Body of pancreas (tissue), 4 donors: ENCODE measurements around the gene TKFC. TPM values are rescaled to one million over a fixed set of nuclear protein-coding genes. Genes with fewer than 3 reads are reported as not detected.

ENCODE experiments used
- ATAC-seq: fragments of 150-250 bp; one replicate; pipeline ENCODE4 v1.9.1; 2016
- DNase-seq, 4 donors: peaks; one replicate each; pipeline ENCODE4 v3.0.0-alpha.2; 2019
- H3K27ac ChIP-seq, 4 donors: fragments of 200-600 bp; sonication (generic); 1 replicate in 3 of 4; 2 replicates in 1 of 4; pipeline versions ENCODE4 v1.5.1 to v1.6.1; 2016 to 2019; ENCODE audit warnings: mild to moderate bottlenecking in 1 of 4, mixed read lengths in 1 of 4, moderate library complexity in 1 of 4
- H3K27me3 ChIP-seq, 2 donors: fragments of 200-600 bp; sonication (generic); one replicate each; pipeline ENCODE4 v1.6.0; 2016; ENCODE audit warnings: mild to moderate bottlenecking in 1 of 2
- H3K36me3 ChIP-seq, 2 donors: fragments of 200-600 bp; sonication (generic); replicated peaks in 1 of 2; 2 replicates each; pipeline ENCODE4 v1.5.1; 2016; ENCODE audit warnings: low read depth in 2 of 2; ENCODE audit not compliant: insufficient read depth in 1 of 2
- H3K4me1 ChIP-seq: fragments of 200-600 bp; sonication (generic); one replicate; pipeline ENCODE4 v1.6.0; 2016
- H3K4me3 ChIP-seq, 2 donors: fragments of 200-600 bp; sonication (generic); 1 replicate in 1 of 2; 2 replicates in 1 of 2; pipeline ENCODE4 v1.5.1; 2016 to 2019
- H3K9me3 ChIP-seq, 3 donors: fragments of 200-600 bp; sonication (generic); 1 replicate in 2 of 3; 2 replicates in 1 of 3; pipeline ENCODE4 v1.5.1; 2016
- POLR2A ChIP-seq, 3 donors: fragments of 450-650 bp; IDR thresholded peaks; one replicate each; pipeline ENCODE4 v1.6.1; 2016; ENCODE audit warnings: antibody characterized with exemption in 3 of 3, mild to moderate bottlenecking in 2 of 3
- WGBS, 2 donors: methylation state at CpG; one replicate each; pipeline ENCODE4 v1.1.5; 2017; 5-methylcytosine and 5-hydroxymethylcytosine counted together
- intact Hi-C: fragments of 100-400 bp; cut with DNase I; formaldehyde crosslinking; loops from one replicate; pipeline ENCODE4 v1.15.1; 2023
- total RNA-seq, 2 donors: library from RNA; depleted of rRNA; stranded (reverse); fragments of >200 nt; gene quantifications; one replicate each; pipeline ENCODE4 v1.1.0, GENCODE V29; 2016
- TF ChIP-seq, protein P1 (sequence below), 7 experiments: fragments of 450-650 bp in 4 of 7; fragments of 200-600 bp in 3 of 7; sonication (generic) in 3 of 7; IDR thresholded peaks; one replicate each; pipeline ENCODE4 v1.5.1; 2016 to 2019; ENCODE audit warnings: antibody characterized with exemption in 7 of 7

The TKFC gene
- total RNA-seq, 2 donors from 2014 or later: 27.5 to 38.6 TPM

DNA sequence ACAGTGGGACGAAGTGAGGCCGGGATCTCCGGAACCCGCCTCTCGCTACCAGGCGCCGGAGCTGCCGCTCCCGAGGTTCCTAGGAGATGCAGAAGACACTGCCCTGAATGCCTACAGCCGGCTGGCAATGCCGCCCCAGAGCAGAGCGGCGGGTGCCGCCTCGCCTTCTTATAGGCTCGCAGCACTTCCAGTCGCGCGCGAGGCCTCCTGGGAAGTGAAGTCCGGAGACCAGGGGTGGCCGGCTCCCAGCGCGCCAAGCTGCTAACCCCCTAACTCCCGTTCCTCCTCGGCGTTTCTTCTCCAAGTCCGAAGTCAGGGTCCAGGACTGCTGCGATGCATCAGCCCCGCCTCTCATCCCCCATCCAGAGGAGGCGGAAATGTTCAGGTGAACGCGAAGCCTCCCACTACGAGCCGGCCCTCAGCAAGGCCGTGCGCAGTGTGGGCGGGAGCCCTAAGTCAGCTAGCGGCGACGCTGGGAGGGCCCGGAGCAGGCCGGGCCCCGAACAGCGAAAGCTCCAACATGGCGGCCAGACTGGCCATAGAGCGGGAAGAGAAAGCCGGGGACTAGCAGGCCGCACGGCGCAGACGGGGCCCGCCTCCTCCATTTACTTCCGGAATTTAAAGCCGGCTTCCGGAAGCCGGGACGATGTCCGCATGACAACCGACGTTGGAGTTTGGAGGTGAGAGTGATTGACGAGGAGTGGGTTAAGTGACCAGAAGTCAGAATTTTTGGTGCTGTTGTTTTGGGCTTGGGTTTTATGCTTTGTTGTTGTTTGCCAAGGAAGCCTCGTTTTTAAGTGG lies 28.9 kb downstream of the TKFC start, which contains the start of the genes CYB561A3 and TMEM138:
Gene CYB561A3, minus strand, starts transcription at position 142 of the 801 bp plus-strand sequence. CDS start 5,169 bp downstream, outside the sequence.
Gene TMEM138, plus strand, starts transcription at position 634 of the 801 bp plus-strand sequence. CDS start 2,017 bp downstream, outside the sequence.
- H3K36me3 ChIP-seq: peaks cover 0 to 11% of the 10 kb centered on the region in 2 donors
- peaks cover 21% of the 10 kb centered on the region for H3K4me1 ChIP-seq
- no peaks in the 10 kb centered on the region for H3K9me3 ChIP-seq
- ATAC-seq (peak; percentile 95), DNase-seq (peak; percentile 91 to 93 (median 92))
- peak within 1 kb of the TSS; percentile 98 to 99 (median 98) for H3K27ac ChIP-seq
- intact Hi-C loops: no loop called here
- H3K27me3 ChIP-seq: no peaks in the 10 kb centered on the region
- H3K4me3 ChIP-seq: peak within 1 kb of the TSS; percentile 48 to 52
- WGBS, 2 donors: 0% methylated on average over 9 to 62 of the region's 63 CpGs
- TF ChIP-seq, protein P1, sequence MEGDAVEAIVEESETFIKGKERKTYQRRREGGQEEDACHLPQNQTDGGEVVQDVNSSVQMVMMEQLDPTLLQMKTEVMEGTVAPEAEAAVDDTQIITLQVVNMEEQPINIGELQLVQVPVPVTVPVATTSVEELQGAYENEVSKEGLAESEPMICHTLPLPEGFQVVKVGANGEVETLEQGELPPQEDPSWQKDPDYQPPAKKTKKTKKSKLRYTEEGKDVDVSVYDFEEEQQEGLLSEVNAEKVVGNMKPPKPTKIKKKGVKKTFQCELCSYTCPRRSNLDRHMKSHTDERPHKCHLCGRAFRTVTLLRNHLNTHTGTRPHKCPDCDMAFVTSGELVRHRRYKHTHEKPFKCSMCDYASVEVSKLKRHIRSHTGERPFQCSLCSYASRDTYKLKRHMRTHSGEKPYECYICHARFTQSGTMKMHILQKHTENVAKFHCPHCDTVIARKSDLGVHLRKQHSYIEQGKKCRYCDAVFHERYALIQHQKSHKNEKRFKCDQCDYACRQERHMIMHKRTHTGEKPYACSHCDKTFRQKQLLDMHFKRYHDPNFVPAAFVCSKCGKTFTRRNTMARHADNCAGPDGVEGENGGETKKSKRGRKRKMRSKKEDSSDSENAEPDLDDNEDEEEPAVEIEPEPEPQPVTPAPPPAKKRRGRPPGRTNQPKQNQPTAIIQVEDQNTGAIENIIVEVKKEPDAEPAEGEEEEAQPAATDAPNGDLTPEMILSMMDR (IDR thresholded peaks at IDR 0.05): no peak
- peak; percentile 75 to 94 (median 92) for TF ChIP-seq POLR2A (IDR thresholded peaks at IDR 0.05)

DNA sequence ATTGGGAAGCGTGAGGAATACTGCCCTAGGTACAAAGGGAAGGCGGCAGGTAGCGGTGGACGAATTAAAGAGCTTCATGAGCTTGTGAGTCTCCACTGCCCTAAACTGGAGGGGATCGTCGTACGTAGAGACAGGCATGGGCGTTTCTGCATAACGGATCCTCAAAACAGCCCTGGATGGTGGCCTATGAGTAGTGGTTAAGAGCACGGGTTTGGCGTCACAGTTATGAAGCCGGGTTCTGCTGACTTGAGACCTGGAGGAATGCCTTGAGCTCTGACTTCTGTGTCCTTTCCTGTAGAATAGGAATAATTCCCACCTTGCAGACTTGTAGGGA lies 29.5 kb downstream of the TKFC start:
- Histone ChIP-seq H3K36me3 (peaks cover 0 to 13% of the 10 kb centered on the region in 2 donors), H3K27me3 (no peaks in the 10 kb centered on the region), H3K4me3 (peak overlapping the region; percentile 48 to 52), H3K9me3 (no peaks in the 10 kb centered on the region), H3K4me1 (peaks cover 21% of the 10 kb centered on the region), H3K27ac (peak overlapping the region; percentile 3 to 99 (median 98))
- ATAC-seq (peak; percentile 12), DNase-seq (peak in 3 of 4 donors; percentile 23 to 39 (median 24))
- TF ChIP-seq, protein P1 (IDR thresholded peaks at IDR 0.05): no peak
- TF ChIP-seq POLR2A (IDR thresholded peaks at IDR 0.05): no peak
- WGBS, 2 donors: 0 to 1% methylated on average over 12 of the region's 12 CpGs
- intact Hi-C loops: no loop called here

DNA sequence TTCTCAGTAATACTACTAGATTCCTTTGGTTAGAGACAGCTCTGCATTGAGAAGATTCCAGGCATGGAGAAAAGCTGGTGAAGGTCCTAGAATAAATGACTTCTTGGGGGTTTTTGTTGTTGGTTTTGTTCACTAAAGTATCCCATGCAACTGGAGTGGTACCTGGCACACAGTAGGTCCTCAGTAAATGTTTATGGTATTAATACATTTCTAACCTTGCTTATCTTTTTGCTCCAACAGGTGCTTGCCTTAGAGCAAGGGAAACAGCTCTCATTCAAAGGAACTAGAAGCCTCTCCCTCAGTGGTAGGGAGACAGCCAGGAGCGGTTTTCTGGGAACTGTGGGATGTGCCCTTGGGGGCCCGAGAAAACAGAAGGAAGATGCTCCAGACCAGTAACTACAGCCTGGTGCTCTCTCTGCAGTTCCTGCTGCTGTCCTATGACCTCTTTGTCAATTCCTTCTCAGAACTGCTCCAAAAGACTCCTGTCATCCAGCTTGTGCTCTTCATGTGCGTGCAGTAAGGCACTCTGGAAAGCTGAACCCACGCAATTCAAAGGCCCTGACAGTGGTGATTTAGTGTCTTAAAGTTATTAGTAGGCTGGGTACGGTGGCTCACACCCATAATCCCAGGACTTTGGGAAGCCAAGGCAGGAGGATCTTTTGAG lies 31.1 kb downstream of the TKFC start:
- H3K27ac ChIP-seq: no peak overlapping the region
- H3K27me3 ChIP-seq: no peaks in the 10 kb centered on the region
- DNase-seq (no peak), ATAC-seq (no peak)
- intact Hi-C loops: no loop called here
- H3K4me1 ChIP-seq: peaks cover 21% of the 10 kb centered on the region
- H3K4me3 ChIP-seq: no peak overlapping the region
- 89 to 91% methylated on average over 5 of the region's 5 CpGs for WGBS, 2 donors
- H3K36me3 ChIP-seq: peaks cover 0 to 22% of the 10 kb centered on the region in 2 donors
- no peaks in the 10 kb centered on the region for H3K9me3 ChIP-seq
- no peak for TF ChIP-seq POLR2A (IDR thresholded peaks at IDR 0.05)
- TF ChIP-seq, protein P1 (IDR thresholded peaks at IDR 0.05): no peak

DNA sequence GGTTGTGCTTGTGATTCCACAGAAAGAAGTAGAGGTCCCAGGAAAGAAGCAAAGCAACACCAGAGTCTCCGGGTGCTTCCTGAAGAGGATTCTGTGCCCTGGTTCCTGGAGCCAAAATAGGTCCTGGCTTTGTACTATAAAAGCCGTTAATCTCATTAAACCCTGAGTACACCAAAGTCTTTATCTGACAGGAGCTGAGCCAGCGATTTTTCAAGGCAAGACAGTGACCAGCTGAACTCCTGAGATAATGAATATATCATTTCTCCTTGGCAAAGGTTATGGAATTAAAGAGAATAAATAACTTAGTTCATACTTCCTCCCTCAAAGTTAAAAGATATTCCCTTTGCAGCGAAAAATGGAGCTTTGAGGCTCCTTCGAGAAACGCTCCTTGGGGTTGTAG lies 34.4 kb downstream of the TKFC start:
- Histone ChIP-seq H3K4me1 (peaks cover 17% of the 10 kb centered on the region), H3K36me3 (peaks cover 0 to 22% of the 10 kb centered on the region in 2 donors), H3K4me3 (no peak overlapping the region), H3K9me3 (no peaks in the 10 kb centered on the region), H3K27ac (no peak overlapping the region), H3K27me3 (no peaks in the 10 kb centered on the region)
- ATAC-seq (no peak), DNase-seq (no peak)
- intact Hi-C loops: no loop called here
- TF ChIP-seq, protein P1 (IDR thresholded peaks at IDR 0.05): no peak
- TF ChIP-seq POLR2A (IDR thresholded peaks at IDR 0.05): no peak
- WGBS, 2 donors: 69 to 77% methylated on average over 6 of the region's 6 CpGs
